Measurements from ENCODE around the gene TDRD1. TPM values are rescaled to one million over a fixed set of nuclear protein-coding genes. Genes with fewer than 3 reads are reported as not detected.

The TDRD1 gene
- polyA plus RNA-seq, 1 experiment, result not detected

- Histone ChIP-seq H3K36me3 (ENCODE audit: control insufficient read depth, insufficient read depth, low read length) (no peaks in the 10 kb centered on the region), H3K27me3 (ENCODE audit: control insufficient read depth, insufficient read depth, low read length) (no peaks in the 10 kb centered on the region), H3K4me3 (ENCODE audit: low read depth, low read length) (no peak overlapping the region)
- ChIA-PET POLR2A (no interaction called here), CTCF (interaction anchor here (1.5 kb wide), 1 partner anchor 14 kb away, joined by 4 read pairs; no protein-coding TSS in a partner anchor)
- DNase-seq (ENCODE audit: low read depth), result no peak
- no peak for TF ChIP-seq CTCF (IDR thresholded peaks at IDR 0.05; ENCODE audit: insufficient read depth, low read depth, low read length)
These were observed 29.2 kb downstream of the TDRD1 start for GRCh38 chr10:114208351-114208750.

- peaks cover 3% of the 10 kb centered on the region; the same call in 1 of the 2 replicates for H3K27me3 ChIP-seq (ENCODE audit: control insufficient read depth, insufficient read depth, low read length)
- H3K4me3 ChIP-seq (ENCODE audit: low read depth, low read length), result no peak overlapping the region
- POLR2A ChIA-PET, result no interaction called here
- CTCF ChIA-PET, result no interaction called here
- no peak for TF ChIP-seq CTCF (IDR thresholded peaks at IDR 0.05; ENCODE audit: insufficient read depth, low read depth, low read length)
- DNase-seq (ENCODE audit: low read depth), result no peak
- no peaks in the 10 kb centered on the region for H3K36me3 ChIP-seq (ENCODE audit: control insufficient read depth, insufficient read depth, low read length)
These were observed 33.0 kb downstream of the TDRD1 start for GRCh38 chr10:114212153-114212552.

GRCh38 chr10:114215033-114215432 lies 35.9 kb downstream of the TDRD1 start:
- Histone ChIP-seq H3K4me3 (ENCODE audit: low read depth, low read length) (no peak overlapping the region), H3K36me3 (ENCODE audit: control insufficient read depth, insufficient read depth, low read length) (no peaks in the 10 kb centered on the region), H3K27me3 (ENCODE audit: control insufficient read depth, insufficient read depth, low read length) (peaks cover 3% of the 10 kb centered on the region; the same call in 1 of the 2 replicates)
- CTCF ChIA-PET, result interaction anchor here (1.3 kb wide), 1 partner anchor 10 kb away, joined by 3 read pairs; no protein-coding TSS in a partner anchor
- TF ChIP-seq CTCF (IDR thresholded peaks at IDR 0.05; ENCODE audit: insufficient read depth, low read depth, low read length), result no peak
- POLR2A ChIA-PET, result interaction anchor here (0.7 kb wide), 1 partner anchor 21 kb away, joined by 3 read pairs; no protein-coding TSS in a partner anchor
- DNase-seq (ENCODE audit: low read depth), result no peak

- no peak for TF ChIP-seq CTCF (IDR thresholded peaks at IDR 0.05; ENCODE audit: insufficient read depth, low read depth, low read length)
- DNase-seq (ENCODE audit: low read depth), result no peak
- ChIA-PET CTCF (no interaction called here), POLR2A (no interaction called here)
- Histone ChIP-seq H3K27me3 (ENCODE audit: control insufficient read depth, insufficient read depth, low read length) (peaks cover 6% of the 10 kb centered on the region), H3K4me3 (ENCODE audit: low read depth, low read length) (no peak overlapping the region), H3K36me3 (ENCODE audit: control insufficient read depth, insufficient read depth, low read length) (no peaks in the 10 kb centered on the region)
These were observed 41.1 kb downstream of the TDRD1 start for GRCh38 chr10:114220281-114220680.

GRCh38 chr10:114221235-114221634 lies 42.1 kb downstream of the TDRD1 start:
- no peak for DNase-seq (ENCODE audit: low read depth)
- Histone ChIP-seq H3K36me3 (ENCODE audit: control insufficient read depth, insufficient read depth, low read length) (no peaks in the 10 kb centered on the region), H3K4me3 (ENCODE audit: low read depth, low read length) (no peak overlapping the region), H3K27me3 (ENCODE audit: control insufficient read depth, insufficient read depth, low read length) (peaks cover 7% of the 10 kb centered on the region)
- POLR2A ChIA-PET, result no interaction called here
- CTCF ChIA-PET, result interaction anchor here (1.4 kb wide), 1 partner anchor 14 kb away, joined by 4 read pairs; no protein-coding TSS in a partner anchor
- no peak for TF ChIP-seq CTCF (IDR thresholded peaks at IDR 0.05; ENCODE audit: insufficient read depth, low read depth, low read length)
